Femur (tissue), 1 donor: ENCODE results near the gene ZNF420.
"Not testable (repeated sequence)": the region's sequence is repeated elsewhere in the genome, so short reads cannot be mapped to it uniquely, and the experiment has no call there.

Experiments used
- DNase-seq: peaks from one replicate; pipeline ENCODE4 v3.0.0-alpha.2; 2017

ZNF420 gene

GRCh38 chr19:37077934-37078716, at the start of gene ZNF420:
TSS of gene ZNF420 (plus strand) at chr19:37078433. CDS start at chr19:37089119, 10,686 bp downstream.
- DNase-seq: peak; percentile 97

- DNase-seq: no peak
Measured at GRCh38 chr19:37045140-37045539, 33.1 kb upstream of the ZNF420 start.

- no peak for DNase-seq
Measured at GRCh38 chr19:37055330-37055729, 22.9 kb upstream of the ZNF420 start.

- no peak for DNase-seq
Measured at GRCh38 chr19:37056776-37057175, 21.5 kb upstream of the ZNF420 start.

- DNase-seq: no peak
Measured at GRCh38 chr19:37059142-37059541, 19.1 kb upstream of the ZNF420 start.

GRCh38 chr19:37064886-37065285, 13.3 kb upstream of the ZNF420 start:
- not testable (repeated sequence) for DNase-seq

- DNase-seq: no peak
Measured at GRCh38 chr19:37074111-37074510, 4.1 kb upstream of the ZNF420 start.

GRCh38 chr19:37074819-37075362, 3.3 kb upstream of the ZNF420 start:
- no peak for DNase-seq

- DNase-seq: not testable (repeated sequence)
Measured at GRCh38 chr19:37076524-37076923, 1.7 kb upstream of the ZNF420 start.

- no peak for DNase-seq
Measured at GRCh38 chr19:37077501-37077933, 716 bp upstream of the ZNF420 start.

GRCh38 chr19:37078717-37079032, 442 bp downstream of the ZNF420 start:
- DNase-seq: no peak

GRCh38 chr19:37079238-37079637, 1.0 kb downstream of the ZNF420 start:
- DNase-seq: no peak

GRCh38 chr19:37082307-37082706, 4.1 kb downstream of the ZNF420 start:
- no peak for DNase-seq

- DNase-seq: no peak
Measured at GRCh38 chr19:37087110-37087509, 8.9 kb downstream of the ZNF420 start.

GRCh38 chr19:37095859-37096258, 17.6 kb downstream of the ZNF420 start:
- DNase-seq: no peak

- DNase-seq: no peak
Measured at GRCh38 chr19:37098570-37098969, 20.3 kb downstream of the ZNF420 start.

- not testable (repeated sequence) for DNase-seq
Measured at GRCh38 chr19:37104135-37104534, 25.9 kb downstream of the ZNF420 start.

GRCh38 chr19:37111753-37112152, 33.5 kb downstream of the ZNF420 start:
- DNase-seq: not testable (repeated sequence)

GRCh38 chr19:37114001-37114400, 35.8 kb downstream of the ZNF420 start:
- DNase-seq: no peak

GRCh38 chr19:37122093-37122492, 43.9 kb downstream of the ZNF420 start:
- not testable (repeated sequence) for DNase-seq

- no peak for DNase-seq
Measured at GRCh38 chr19:37127999-37128820, 50.0 kb downstream of the ZNF420 start.

GRCh38 chr19:37128821-37129177, 50.6 kb downstream of the ZNF420 start:
- no peak for DNase-seq

- DNase-seq: no peak
Measured at GRCh38 chr19:37136111-37136510, 57.9 kb downstream of the ZNF420 start.

GRCh38 chr19:37148214-37148613, 70.0 kb downstream of the ZNF420 start:
- DNase-seq: no peak
